Neutrophil (primary cell): ENCODE data around the gene RNF144A.
A peak's percentile ranks its signal among the peaks of the same experiment; 100 is the strongest.

Source experiments
- H3K27ac ChIP-seq: fragments of 200-600 bp; sonication (generic); 2 replicates; pipeline ENCODE4 v1.5.1; 2016; ENCODE audit warnings: mild to moderate bottlenecking, moderate library complexity
- H3K27me3 ChIP-seq: fragments of 200-600 bp; sonication (generic); 2 replicates; pipeline ENCODE4 v1.6.0; 2016; ENCODE audit warnings: mild to moderate bottlenecking
- H3K36me3 ChIP-seq: fragments of 200-600 bp; sonication (generic); 2 replicates; pipeline ENCODE4 v1.5.1; 2017
- H3K4me1 ChIP-seq, 2 experiments: fragments of 200-600 bp in 1 of 2; sonication (generic) in 1 of 2; 1 replicate in 1 of 2; 2 replicates in 1 of 2; pipeline versions ENCODE4 v1.5.1 to v1.6.1; 2013 to 2016; ENCODE audit warnings: low read depth in 1 of 2, low read length in 1 of 2, mild to moderate bottlenecking in 1 of 2, moderate library complexity in 1 of 2; ENCODE audit not compliant: control insufficient read depth in 1 of 2, insufficient read depth in 1 of 2
- H3K4me3 ChIP-seq, 2 experiments: fragments of 200-600 bp in 1 of 2; sonication (generic) in 1 of 2; 1 replicate in 1 of 2; 2 replicates in 1 of 2; pipeline ENCODE4 v1.5.1; 2013 to 2016; ENCODE audit warnings: low read depth in 1 of 2, low read length in 1 of 2, mild to moderate bottlenecking in 1 of 2, moderate library complexity in 1 of 2
- H3K9me3 ChIP-seq: fragments of 200-600 bp; sonication (generic); 2 replicates; pipeline ENCODE4 v1.5.1; 2016
- CTCF ChIP-seq: fragments of 200-600 bp; sonication (generic); IDR thresholded peaks from 2 replicates; pipeline ENCODE4 v1.5.1; 2016; ENCODE audit warnings: antibody characterized with exemption

Gene RNF144A

GRCh38 chr2:7041421-7041820 is 124.2 kb downstream of the RNF144A start:
- H3K4me1 ChIP-seq: no peaks in the 10 kb centered on the region
- H3K4me3 ChIP-seq: no peak overlapping the region
- TF ChIP-seq CTCF: no peak
- no peak overlapping the region for H3K27ac ChIP-seq
- no peaks in the 10 kb centered on the region for H3K9me3 ChIP-seq
- H3K36me3 ChIP-seq: peaks cover 62% of the 10 kb centered on the region
- no peaks in the 10 kb centered on the region for H3K27me3 ChIP-seq

- Histone ChIP-seq H3K27ac (no peak overlapping the region), H3K27me3 (no peaks in the 10 kb centered on the region), H3K4me1 (no peaks in the 10 kb centered on the region), H3K9me3 (no peaks in the 10 kb centered on the region), H3K4me3 (no peak overlapping the region), H3K36me3 (peaks cover 53% of the 10 kb centered on the region)
- TF ChIP-seq CTCF: no peak
These were observed 126.5 kb downstream of the RNF144A start for GRCh38 chr2:7043690-7044089.

GRCh38 chr2:7044253-7045250 is 127.3 kb downstream of the RNF144A start:
- peak; percentile 96 for TF ChIP-seq CTCF
- peaks cover 47% of the 10 kb centered on the region for H3K36me3 ChIP-seq

GRCh38 chr2:7045601-7046590 is 128.7 kb downstream of the RNF144A start:
- Histone ChIP-seq H3K4me1 (no peaks in the 10 kb centered on the region), H3K27ac (no peak overlapping the region), H3K4me3 (no peak overlapping the region), H3K36me3 (peaks cover 34% of the 10 kb centered on the region), H3K27me3 (no peaks in the 10 kb centered on the region), H3K9me3 (no peaks in the 10 kb centered on the region)
- no peak for TF ChIP-seq CTCF

More at GRCh38 chr2:7044253-7045250, 127.3 kb downstream of the RNF144A start:
- Histone ChIP-seq H3K27me3 (no peaks in the 10 kb centered on the region), H3K9me3 (no peaks in the 10 kb centered on the region), H3K27ac (no peak overlapping the region), H3K4me1 (no peaks in the 10 kb centered on the region), H3K4me3 (no peak overlapping the region)

- H3K27me3 ChIP-seq: no peaks in the 10 kb centered on the region
- no peaks in the 10 kb centered on the region for H3K4me1 ChIP-seq
- no peak for TF ChIP-seq CTCF
- peaks cover 19% of the 10 kb centered on the region for H3K36me3 ChIP-seq
- no peak overlapping the region for H3K4me3 ChIP-seq
- no peaks in the 10 kb centered on the region for H3K9me3 ChIP-seq
- no peak overlapping the region for H3K27ac ChIP-seq
These were observed 130.4 kb downstream of the RNF144A start for GRCh38 chr2:7047661-7048060.
